Tibial nerve (tissue), 4 donors: ENCODE results near the gene ZNF333.

Source experiments
- EP300 ChIP-seq, 2 donors: sonication (generic); formaldehyde crosslinking; IDR thresholded peaks; one replicate each; pipeline ENCODE4 v1.6.1; 2017; ENCODE audit warnings: antibody characterized with exemption in 2 of 2, mild to moderate bottlenecking in 1 of 2
- POLR2A ChIP-seq, 2 donors: fragments of 450-650 bp; IDR thresholded peaks; one replicate each; pipeline ENCODE4 v1.6.1; 2017; ENCODE audit warnings: antibody characterized with exemption in 2 of 2, mild to moderate bottlenecking in 2 of 2, moderate library complexity in 2 of 2
- TF ChIP-seq, protein P1 (sequence below), 5 experiments: fragments of 200-600 bp in 3 of 5; fragments of 450-650 bp in 2 of 5; sonication (generic) in 3 of 5; IDR thresholded peaks; one replicate each; pipeline ENCODE4 v1.5.1; 2016 to 2019; ENCODE audit warnings: antibody characterized with exemption in 5 of 5, mild to moderate bottlenecking in 3 of 5, moderate library complexity in 2 of 5

DNA sequence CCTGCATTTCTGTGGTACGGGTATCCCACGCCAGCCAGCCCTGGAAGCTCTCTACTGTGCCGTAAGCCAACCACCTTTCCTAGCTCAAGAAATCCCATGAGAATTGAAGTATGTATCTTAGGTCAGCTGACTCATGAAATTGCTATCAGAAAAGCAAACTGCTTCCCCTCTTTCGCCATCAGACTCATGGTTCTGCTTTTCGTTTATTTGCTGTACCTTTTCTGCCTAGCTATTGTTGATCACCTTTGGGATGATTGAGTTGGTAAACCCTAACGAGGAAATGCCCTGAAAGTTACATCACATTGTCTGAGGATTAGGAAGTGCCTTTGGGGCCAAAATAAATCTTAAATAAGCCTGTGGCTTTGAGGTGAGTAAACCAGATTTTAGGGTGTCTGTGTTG, 15.1 kb upstream of the ZNF333 start, which contains the start of gene ADGRE3:
- TF ChIP-seq, protein P1, sequence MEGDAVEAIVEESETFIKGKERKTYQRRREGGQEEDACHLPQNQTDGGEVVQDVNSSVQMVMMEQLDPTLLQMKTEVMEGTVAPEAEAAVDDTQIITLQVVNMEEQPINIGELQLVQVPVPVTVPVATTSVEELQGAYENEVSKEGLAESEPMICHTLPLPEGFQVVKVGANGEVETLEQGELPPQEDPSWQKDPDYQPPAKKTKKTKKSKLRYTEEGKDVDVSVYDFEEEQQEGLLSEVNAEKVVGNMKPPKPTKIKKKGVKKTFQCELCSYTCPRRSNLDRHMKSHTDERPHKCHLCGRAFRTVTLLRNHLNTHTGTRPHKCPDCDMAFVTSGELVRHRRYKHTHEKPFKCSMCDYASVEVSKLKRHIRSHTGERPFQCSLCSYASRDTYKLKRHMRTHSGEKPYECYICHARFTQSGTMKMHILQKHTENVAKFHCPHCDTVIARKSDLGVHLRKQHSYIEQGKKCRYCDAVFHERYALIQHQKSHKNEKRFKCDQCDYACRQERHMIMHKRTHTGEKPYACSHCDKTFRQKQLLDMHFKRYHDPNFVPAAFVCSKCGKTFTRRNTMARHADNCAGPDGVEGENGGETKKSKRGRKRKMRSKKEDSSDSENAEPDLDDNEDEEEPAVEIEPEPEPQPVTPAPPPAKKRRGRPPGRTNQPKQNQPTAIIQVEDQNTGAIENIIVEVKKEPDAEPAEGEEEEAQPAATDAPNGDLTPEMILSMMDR (IDR thresholded peaks at IDR 0.05): no peak
- TF ChIP-seq EP300 (IDR thresholded peaks at IDR 0.05) (no peak), POLR2A (IDR thresholded peaks at IDR 0.05) (no peak)
